IPS-18a (cell line): Measurements from ENCODE around the gene SLC18B1.

Experiments
- H3K27ac ChIP-seq: one replicate; pipeline ENCODE4 v1.5.1; 2013; ENCODE audit warnings: low read length
- H3K27me3 ChIP-seq: one replicate; pipeline ENCODE4 v1.6.1; 2013; ENCODE audit warnings: mild to moderate bottlenecking, low read length; ENCODE audit not compliant: control insufficient read depth, insufficient read depth
- H3K36me3 ChIP-seq: one replicate; pipeline ENCODE4 v1.6.1; 2013; ENCODE audit warnings: low read depth, low read length; ENCODE audit not compliant: control insufficient read depth
- H3K4me1 ChIP-seq: one replicate; pipeline ENCODE4 v1.6.1; 2013; ENCODE audit warnings: low read depth, low read length; ENCODE audit not compliant: control insufficient read depth
- H3K4me3 ChIP-seq: one replicate; pipeline ENCODE4 v1.5.1; 2013; ENCODE audit warnings: low read length
- H3K9ac ChIP-seq: one replicate; pipeline ENCODE4 v1.6.1; 2013; ENCODE audit warnings: mild to moderate bottlenecking, low read length, moderate library complexity
- H3K9me3 ChIP-seq: one replicate; pipeline ENCODE4 v1.6.1; 2013; ENCODE audit warnings: low read depth, low read length; ENCODE audit not compliant: control insufficient read depth

The SLC18B1 gene

DNA sequence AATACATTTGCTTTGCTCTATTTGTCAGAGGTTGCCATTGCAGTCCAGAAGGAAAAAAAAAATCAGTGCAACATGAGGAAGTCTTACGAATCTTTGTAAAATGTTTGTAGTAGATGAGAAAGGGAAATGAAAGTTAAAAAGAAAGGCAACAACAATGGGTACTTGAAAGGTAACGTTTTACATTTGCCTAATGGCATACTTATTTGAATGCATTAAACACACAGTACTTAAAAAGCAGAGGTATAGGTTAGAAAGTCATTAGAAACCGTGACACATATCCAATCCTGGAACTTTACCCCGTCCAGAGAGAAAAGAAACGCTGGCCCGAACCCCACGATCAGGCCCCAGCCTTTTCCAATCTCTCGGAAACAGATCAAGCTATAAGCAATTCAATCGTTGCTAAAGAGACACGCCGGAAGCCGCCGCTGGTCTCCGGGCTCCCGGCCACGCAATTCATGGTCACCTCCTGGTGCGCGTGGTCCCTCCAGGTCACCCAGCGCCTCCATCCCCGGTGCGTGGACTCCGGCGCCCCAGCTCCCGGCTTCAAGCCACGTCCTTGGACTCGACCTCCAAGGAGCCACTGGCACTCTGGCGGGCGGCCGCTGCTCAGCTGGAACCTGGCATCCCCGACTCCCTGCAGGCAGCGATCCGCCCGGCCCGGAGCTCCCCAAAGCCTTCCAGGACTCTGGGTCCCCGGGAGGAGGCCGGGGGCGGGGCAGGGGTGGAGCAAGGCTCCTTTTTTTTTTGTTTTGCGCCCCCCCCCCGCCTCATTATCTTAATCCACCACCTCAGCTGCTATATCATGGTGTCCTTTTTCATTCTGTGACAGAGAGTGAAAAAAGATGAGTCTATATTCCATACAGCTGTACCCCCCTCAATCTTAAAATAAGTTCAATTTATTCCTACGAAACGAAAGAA, at the start of gene SLC18B1:
Gene SLC18B1, minus strand, starts transcription at position 687 of the 918 bp plus-strand sequence. Its CDS starts 181 bp downstream, at position 506.
- Histone ChIP-seq H3K9me3 (no peaks in the 10 kb centered on the region), H3K27ac (peak within 1 kb of the TSS; percentile 47), H3K4me1 (peaks cover 6% of the 10 kb centered on the region), H3K4me3 (peak within 1 kb of the TSS; percentile 87), H3K36me3 (peaks cover 5% of the 10 kb centered on the region), H3K27me3 (no peaks in the 10 kb centered on the region), H3K9ac (peak within 1 kb of the TSS; percentile 83)

DNA sequence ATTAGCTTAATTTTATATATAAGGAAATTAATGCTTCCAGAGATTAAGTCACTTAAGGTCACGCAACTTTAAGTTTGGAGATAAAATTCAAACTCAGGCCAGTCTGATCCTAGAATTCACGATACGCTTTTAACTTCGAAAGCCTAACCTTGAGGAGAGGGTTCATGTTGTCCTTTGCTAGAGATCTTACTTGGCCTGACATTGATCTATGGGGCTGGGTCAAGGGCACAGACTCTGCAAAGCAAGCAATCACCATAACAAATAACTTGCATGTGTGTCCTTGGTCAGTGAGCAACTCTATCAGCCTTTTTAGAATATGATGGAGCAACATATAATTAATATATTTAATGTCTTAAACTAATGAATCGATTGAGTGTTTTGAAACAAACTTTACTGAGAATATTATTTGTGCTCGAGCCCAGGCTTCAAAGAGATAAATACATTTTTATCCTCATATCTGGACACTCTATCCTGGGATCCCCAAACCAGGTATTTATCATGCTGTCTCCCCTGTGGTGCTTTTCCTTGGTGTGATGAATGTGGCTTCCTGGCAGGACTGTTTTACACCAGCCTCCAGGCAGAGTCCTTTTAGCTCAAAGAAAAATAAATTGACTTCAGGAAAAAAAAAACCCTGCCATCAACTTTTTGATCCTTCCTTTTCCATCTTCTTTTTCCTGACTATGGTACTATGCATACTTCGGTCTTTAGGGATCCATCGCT, 45.0 kb upstream of the SLC18B1 start:
- H3K9ac ChIP-seq, result no peak overlapping the region
- peaks cover 11% of the 10 kb centered on the region for H3K4me1 ChIP-seq

DNA sequence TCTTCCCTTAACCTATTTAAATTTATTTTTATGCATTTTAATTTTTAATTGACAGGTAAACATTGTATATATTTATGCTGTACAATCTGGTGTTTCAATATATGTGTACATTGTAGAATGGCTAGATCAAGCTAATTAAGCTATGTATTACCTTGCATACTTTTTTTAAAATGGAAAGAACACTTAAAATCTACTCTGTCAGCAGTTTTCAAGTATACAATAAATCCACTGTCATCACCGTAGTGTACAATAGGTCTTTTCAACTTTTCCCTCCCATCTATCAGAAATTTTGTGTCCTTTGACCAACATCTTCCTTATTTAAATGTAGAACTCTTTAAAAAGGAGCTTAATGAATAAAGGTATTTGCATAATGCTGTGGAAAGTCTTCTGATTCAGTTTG, 43.5 kb upstream of the SLC18B1 start:
- H3K4me3 ChIP-seq, result no peak overlapping the region
- no peak overlapping the region for H3K9ac ChIP-seq
- H3K27ac ChIP-seq, result no peak overlapping the region
- no peaks in the 10 kb centered on the region for H3K36me3 ChIP-seq
- H3K4me1 ChIP-seq, result peaks cover 11% of the 10 kb centered on the region
- no peaks in the 10 kb centered on the region for H3K9me3 ChIP-seq
- H3K27me3 ChIP-seq, result no peaks in the 10 kb centered on the region

More for the DNA sequence above, 45.0 kb upstream of the SLC18B1 start:
- H3K9me3 ChIP-seq, result no peaks in the 10 kb centered on the region
- H3K36me3 ChIP-seq, result no peaks in the 10 kb centered on the region
- H3K27ac ChIP-seq, result no peak overlapping the region
- no peaks in the 10 kb centered on the region for H3K27me3 ChIP-seq
- no peak overlapping the region for H3K4me3 ChIP-seq

DNA sequence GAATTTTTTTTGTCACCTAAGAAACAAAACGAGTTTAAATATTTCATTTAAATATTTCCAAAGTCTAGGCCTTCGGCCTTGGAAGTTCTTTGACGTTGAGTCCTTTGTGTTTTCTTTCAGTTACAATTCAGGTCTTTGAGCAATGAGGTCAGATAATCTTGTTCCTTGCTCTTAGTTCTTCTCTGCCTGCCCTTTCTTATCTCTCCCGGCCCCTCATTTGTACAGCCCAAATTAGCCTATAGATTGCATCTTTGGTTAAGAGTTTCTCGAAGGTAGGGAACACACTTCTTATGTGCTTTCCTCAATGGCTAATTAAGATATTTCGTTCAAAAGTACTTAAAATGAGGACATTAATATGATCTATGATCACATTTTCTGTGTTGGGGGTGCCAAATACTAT, 34.5 kb upstream of the SLC18B1 start:
- Histone ChIP-seq H3K36me3 (no peaks in the 10 kb centered on the region), H3K4me3 (no peak overlapping the region), H3K27me3 (no peaks in the 10 kb centered on the region), H3K27ac (no peak overlapping the region), H3K4me1 (no peaks in the 10 kb centered on the region), H3K9ac (no peak overlapping the region), H3K9me3 (no peaks in the 10 kb centered on the region)

DNA sequence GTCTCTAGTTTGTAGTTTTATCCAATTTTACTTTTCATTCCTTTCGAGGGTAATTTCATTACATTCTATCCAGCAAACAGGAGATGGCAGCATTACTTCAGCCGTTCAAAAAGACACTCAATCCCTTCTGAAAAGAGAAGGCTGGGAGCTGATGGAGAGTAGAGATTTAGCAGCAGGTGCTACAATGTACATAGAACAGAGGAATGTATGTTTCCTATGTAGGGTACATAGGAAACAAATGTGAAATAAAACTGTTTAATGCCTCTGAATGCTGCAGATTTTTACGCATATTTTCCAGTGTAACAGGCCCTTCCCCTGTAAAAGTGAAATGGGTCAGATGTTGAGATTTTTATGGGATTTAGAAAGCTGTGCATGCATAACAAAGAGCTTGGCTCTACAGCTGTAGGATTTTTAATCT, 31.9 kb upstream of the SLC18B1 start:
- no peak overlapping the region for H3K9ac ChIP-seq

DNA sequence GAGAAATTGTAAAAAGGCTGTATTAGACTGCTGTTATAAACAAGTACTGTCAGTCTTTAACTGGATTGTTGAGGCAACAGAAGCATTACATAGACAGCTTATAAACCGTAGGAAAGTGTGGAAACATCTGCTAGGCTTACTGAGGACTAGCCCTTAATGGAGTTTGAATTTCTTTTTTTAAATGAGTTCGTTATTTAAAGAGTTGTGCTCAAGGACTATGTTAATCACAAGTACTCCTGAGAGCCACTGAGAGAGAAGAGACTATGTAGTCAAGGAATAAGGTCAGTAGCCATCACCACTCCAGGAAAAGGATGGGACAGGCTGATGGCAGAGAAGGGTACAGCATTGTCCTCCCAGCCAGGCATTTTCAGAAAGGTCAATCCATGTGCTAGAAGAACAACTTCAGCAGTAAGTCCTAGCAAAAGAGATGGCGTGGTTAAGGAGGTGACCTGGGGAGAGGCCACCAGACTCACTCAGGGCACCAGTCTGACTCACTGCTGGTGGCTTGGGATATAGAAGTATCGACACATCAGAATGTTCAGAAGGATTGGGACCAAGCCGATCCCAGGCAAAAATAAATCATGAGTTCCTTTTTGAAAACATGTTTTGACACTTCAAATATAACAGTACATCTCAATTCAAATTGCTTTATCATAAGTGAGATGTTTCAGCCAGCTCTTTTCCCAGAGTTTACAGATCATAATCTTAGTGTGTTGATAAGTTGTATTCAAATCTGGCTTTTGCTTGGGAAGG, 22.4 kb upstream of the SLC18B1 start:
- Histone ChIP-seq H3K4me1 (peaks cover 6% of the 10 kb centered on the region), H3K4me3 (no peak overlapping the region), H3K27ac (no peak overlapping the region), H3K27me3 (no peaks in the 10 kb centered on the region), H3K36me3 (peaks cover 33% of the 10 kb centered on the region), H3K9me3 (no peaks in the 10 kb centered on the region), H3K9ac (no peak overlapping the region)

More for the DNA sequence above, 31.9 kb upstream of the SLC18B1 start:
- Histone ChIP-seq H3K4me1 (no peaks in the 10 kb centered on the region), H3K27me3 (no peaks in the 10 kb centered on the region), H3K9me3 (no peaks in the 10 kb centered on the region), H3K36me3 (no peaks in the 10 kb centered on the region), H3K27ac (no peak overlapping the region), H3K4me3 (no peak overlapping the region)

DNA sequence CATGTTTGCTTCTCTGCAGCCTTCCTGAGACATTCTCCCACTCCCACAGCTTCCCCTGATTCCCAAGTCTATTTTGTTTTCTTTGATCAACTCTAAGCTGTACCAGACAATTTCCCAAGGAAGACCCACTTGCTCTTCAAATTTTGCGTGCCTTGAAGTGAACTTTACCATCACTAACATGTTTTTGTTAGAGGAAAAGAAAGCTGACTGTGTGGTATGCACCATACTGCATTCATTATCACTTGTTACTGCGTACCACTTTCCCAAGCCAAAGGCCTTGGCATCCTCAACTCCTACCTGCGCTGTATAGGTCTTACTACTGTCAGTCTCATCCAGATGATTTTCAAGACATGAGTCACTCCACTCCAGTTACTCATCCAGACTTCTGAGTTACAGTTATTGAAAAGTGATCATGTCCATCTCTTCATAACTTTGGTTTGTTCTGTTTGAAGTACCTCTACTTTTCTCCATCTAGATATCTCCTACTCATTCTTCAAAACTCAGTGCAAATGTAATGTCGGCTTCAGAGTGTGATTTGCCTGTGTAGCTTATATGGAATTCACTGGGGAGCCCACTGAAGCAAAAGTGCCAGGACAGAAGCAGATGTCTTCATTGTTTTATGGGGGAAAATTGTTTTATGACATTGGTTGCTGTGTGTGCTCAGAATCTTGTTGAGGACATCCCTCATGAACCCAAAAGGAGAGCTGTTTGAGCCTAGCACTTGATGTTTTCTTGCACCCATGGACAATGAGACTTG, 21.1 kb upstream of the SLC18B1 start:
- H3K36me3 ChIP-seq, result peaks cover 44% of the 10 kb centered on the region
- no peak overlapping the region for H3K27ac ChIP-seq
- no peaks in the 10 kb centered on the region for H3K9me3 ChIP-seq
- H3K9ac ChIP-seq, result no peak overlapping the region
- H3K27me3 ChIP-seq, result no peaks in the 10 kb centered on the region
- H3K4me3 ChIP-seq, result no peak overlapping the region
- H3K4me1 ChIP-seq, result peaks cover 6% of the 10 kb centered on the region

DNA sequence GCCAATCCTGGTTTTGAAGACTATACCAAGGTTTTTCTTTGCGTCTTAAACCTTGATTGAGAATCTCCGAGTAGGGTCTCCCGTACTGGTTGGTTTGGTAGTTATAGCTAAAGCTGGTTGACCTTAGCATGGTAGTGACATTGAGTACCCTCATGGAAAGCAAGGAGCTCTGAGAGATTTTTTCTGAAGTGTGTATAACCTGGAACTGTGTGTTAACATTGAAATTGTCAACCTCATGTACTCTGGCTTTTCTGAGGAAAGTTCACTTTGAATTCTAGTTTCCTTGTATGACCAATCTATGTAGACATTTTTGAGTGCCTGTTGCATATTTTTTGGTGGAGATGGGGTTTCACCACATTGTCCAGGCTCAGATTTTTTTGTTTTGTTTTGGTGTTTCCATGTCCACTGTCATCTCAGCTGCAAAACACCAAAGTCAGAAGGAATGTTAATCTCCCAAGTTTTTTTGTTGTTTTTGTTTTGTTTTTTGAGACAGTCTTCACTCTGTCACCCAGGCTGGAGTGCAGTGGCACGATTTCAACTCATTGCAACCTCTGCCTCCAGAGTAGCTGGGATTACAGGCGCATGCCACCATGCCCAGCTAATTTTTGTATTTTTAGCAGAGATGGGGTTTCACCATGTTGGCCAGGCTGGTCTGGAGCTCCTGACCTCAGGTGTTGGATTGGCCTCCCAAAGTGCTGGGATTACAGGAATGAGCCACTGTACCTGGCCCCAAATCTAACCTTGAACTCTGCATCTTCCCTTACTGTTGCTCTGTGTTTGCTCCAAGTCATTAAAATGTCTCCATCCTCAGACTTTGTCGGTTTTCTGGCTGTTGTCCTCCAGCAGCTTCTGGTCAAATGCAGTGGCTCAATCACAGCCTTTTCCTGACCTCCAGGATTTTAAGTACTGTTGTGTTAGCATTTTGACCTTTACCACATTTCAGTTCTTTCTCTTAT, 20.2 kb upstream of the SLC18B1 start:
- Histone ChIP-seq H3K27me3 (no peaks in the 10 kb centered on the region), H3K36me3 (peaks cover 44% of the 10 kb centered on the region), H3K4me3 (no peak overlapping the region), H3K27ac (no peak overlapping the region), H3K4me1 (peaks cover 6% of the 10 kb centered on the region), H3K9ac (no peak overlapping the region), H3K9me3 (no peaks in the 10 kb centered on the region)

DNA sequence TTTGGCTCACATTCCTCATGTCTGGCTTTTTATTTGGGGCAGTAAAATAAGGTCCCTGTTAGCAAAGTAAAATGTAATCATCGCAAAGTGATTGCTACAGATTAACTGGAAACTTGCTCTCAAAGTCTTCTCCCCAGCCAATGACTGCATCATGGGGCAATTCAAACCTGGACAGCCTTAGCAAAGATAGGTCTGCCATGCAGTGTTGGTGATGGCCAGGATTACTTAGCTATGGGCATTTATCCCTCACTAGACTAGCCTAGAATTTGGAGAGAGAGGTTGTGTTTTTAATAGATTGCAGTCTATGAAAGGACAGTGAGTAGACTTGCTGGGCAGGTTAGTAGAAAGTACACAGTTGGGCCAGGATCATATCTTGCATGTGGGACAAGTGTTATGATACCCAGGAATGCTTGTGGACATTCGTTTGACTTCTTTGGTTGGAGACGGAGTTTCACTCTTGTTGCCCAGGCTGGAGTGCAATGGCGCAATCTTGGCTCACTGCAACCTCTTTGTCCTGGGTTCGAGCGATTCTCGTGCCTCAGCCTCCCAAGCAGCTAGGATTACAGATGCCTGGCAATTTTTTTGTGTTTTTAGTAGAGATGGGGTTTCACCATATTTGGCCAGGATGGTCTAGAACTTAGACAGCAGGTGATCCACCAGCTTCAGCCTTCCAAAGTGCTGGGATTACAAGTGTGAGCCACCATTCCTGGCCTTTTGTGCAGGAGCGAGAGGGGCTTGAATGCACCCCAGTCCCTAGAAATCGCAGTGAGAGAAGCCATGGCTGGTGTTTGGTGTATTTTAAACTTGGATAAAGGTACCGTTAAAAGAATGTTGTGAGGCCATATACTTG, 19.3 kb upstream of the SLC18B1 start:
- Histone ChIP-seq H3K9me3 (no peaks in the 10 kb centered on the region), H3K36me3 (peaks cover 44% of the 10 kb centered on the region), H3K4me1 (peaks cover 9% of the 10 kb centered on the region), H3K4me3 (no peak overlapping the region), H3K27ac (no peak overlapping the region), H3K27me3 (no peaks in the 10 kb centered on the region), H3K9ac (no peak overlapping the region)
